Hepatocyte (in vitro differentiated cells): ENCODE data around the gene HYI. TPM values are rescaled to one million over a fixed set of nuclear protein-coding genes. Genes with fewer than 3 reads are reported as not detected.

Experiments used
- DNase-seq: peaks from one replicate; pipeline ENCODE4 v3.0.0-alpha.2; 2016; ENCODE audit warnings: low spot score
- H2AFZ ChIP-seq: fragments of 200-600 bp; sonication (generic); 2 replicates; pipeline ENCODE4 v1.6.0; 2016; ENCODE audit warnings: antibody characterized with exemption, mild to moderate bottlenecking
- H3K27ac ChIP-seq: fragments of 200-600 bp; sonication (generic); 2 replicates; pipeline ENCODE4 v1.5.1; 2016; ENCODE audit warnings: mild to moderate bottlenecking
- H3K27me3 ChIP-seq: fragments of 200-600 bp; sonication (generic); 2 replicates; pipeline ENCODE4 v1.6.1; 2016
- H3K36me3 ChIP-seq: fragments of 200-600 bp; sonication (generic); replicated peaks from 2 replicates; pipeline ENCODE4 v1.5.1; 2016; ENCODE audit warnings: low read depth; ENCODE audit not compliant: insufficient read depth
- H3K4me1 ChIP-seq: fragments of 200-600 bp; sonication (generic); 2 replicates; pipeline ENCODE4 v1.5.1; 2016; ENCODE audit warnings: mild to moderate bottlenecking, moderate library complexity; ENCODE audit not compliant: insufficient read depth
- H3K4me2 ChIP-seq: fragments of 200-600 bp; sonication (generic); 2 replicates; pipeline ENCODE4 v1.6.0; 2016
- H3K4me3 ChIP-seq: fragments of 200-600 bp; sonication (generic); 2 replicates; pipeline ENCODE4 v1.5.1; 2016; ENCODE audit warnings: mild to moderate bottlenecking
- H3K79me2 ChIP-seq: fragments of 200-600 bp; sonication (generic); 2 replicates; pipeline ENCODE4 v1.6.0; 2017; ENCODE audit warnings: mild to moderate bottlenecking
- H3K9me2 ChIP-seq: fragments of 200-600 bp; sonication (generic); replicated peaks from 2 replicates; pipeline ENCODE4 v1.6.0; 2017; ENCODE audit warnings: mild to moderate bottlenecking; ENCODE audit not compliant: insufficient read depth
- H3K9me3 ChIP-seq: fragments of 200-600 bp; sonication (generic); 2 replicates; pipeline ENCODE4 v1.5.1; 2016; ENCODE audit warnings: low read depth, mild to moderate bottlenecking
- H4K20me1 ChIP-seq: fragments of 200-600 bp; sonication (generic); 2 replicates; pipeline ENCODE4 v1.6.0; 2016; ENCODE audit warnings: mild to moderate bottlenecking; ENCODE audit not compliant: insufficient read depth, poor library complexity, severe bottlenecking
- EZH2 ChIP-seq: fragments of 200-600 bp; sonication (generic); IDR thresholded peaks from 2 replicates; pipeline ENCODE4 v1.6.1; 2016; ENCODE audit warnings: antibody characterized with exemption, mild to moderate bottlenecking, borderline replicate concordance
- EZH2phosphoT487 ChIP-seq: fragments of 200-600 bp; sonication (generic); IDR thresholded peaks from one replicate; pipeline ENCODE4 v1.6.1; 2018; ENCODE audit warnings: antibody characterized with exemption, mild to moderate bottlenecking, low read depth, moderate library complexity; ENCODE audit not compliant: unreplicated experiment, severe bottlenecking
- WGBS: methylation state at CpG from one replicate; pipeline ENCODE4 v1.1.6; 2016; ENCODE audit warnings: low lambda C conversion rate; ENCODE audit errors: missing lambda C conversion rate; 5-methylcytosine and 5-hydroxymethylcytosine counted together
- polyA plus RNA-seq: library from polyadenylated mRNA; unstranded; fragments of >200 nt; fragmentation: Nextera tagmentation; extraction: Ambion mirVana; gene quantifications from 2 replicates; pipeline ENCODE4 v1.2.1, GENCODE V29; 2016
- total RNA-seq: library from RNA; depleted of rRNA; stranded (reverse); fragments of >200 nt; gene quantifications from 2 replicates; pipeline ENCODE4 v1.2.3, GENCODE V29; 2014
- TF ChIP-seq, protein P1 (sequence below): fragments of 200-600 bp; sonication (generic); IDR thresholded peaks from 2 replicates; pipeline ENCODE4 v1.5.1; 2016; ENCODE audit warnings: antibody characterized with exemption, mild to moderate bottlenecking; ENCODE audit not compliant: poor library complexity

Gene HYI
- total and polyA plus RNA-seq, 2 experiments from 2014 or later = 30.7 to 37.5 TPM

DNA sequence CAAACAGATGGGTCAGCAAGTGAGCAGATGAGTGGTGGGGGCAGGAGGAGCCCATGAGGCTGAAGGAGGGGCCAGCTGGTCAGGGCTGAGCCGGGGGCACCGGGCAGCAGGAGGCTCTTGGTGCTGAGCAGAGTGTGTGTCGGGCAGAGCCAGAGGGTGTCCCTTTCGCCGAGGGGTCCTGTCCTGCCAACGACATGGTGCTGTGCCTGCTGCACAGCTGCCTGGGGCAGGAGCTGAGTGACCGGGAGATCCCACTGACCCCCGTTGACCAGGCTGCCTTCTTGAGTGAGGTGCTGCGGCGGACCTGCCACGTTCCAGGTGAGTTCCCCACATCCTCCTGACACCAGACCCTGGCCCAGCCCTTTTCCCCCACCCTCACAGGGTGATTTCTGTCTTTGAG, 27.5 kb downstream of the HYI start:
- Histone ChIP-seq H3K27ac (no peak overlapping the region), H3K36me3 (no peaks in the 10 kb centered on the region), H2AFZ (no peak overlapping the region), H3K9me2 (no peaks in the 10 kb centered on the region), H4K20me1 (no peaks in the 10 kb centered on the region), H3K4me3 (no peak overlapping the region), H3K27me3 (no peaks in the 10 kb centered on the region), H3K9me3 (no peaks in the 10 kb centered on the region), H3K4me2 (no peak overlapping the region), H3K4me1 (no peaks in the 10 kb centered on the region), H3K79me2 (no peaks in the 10 kb centered on the region)
- TF ChIP-seq, protein P1, sequence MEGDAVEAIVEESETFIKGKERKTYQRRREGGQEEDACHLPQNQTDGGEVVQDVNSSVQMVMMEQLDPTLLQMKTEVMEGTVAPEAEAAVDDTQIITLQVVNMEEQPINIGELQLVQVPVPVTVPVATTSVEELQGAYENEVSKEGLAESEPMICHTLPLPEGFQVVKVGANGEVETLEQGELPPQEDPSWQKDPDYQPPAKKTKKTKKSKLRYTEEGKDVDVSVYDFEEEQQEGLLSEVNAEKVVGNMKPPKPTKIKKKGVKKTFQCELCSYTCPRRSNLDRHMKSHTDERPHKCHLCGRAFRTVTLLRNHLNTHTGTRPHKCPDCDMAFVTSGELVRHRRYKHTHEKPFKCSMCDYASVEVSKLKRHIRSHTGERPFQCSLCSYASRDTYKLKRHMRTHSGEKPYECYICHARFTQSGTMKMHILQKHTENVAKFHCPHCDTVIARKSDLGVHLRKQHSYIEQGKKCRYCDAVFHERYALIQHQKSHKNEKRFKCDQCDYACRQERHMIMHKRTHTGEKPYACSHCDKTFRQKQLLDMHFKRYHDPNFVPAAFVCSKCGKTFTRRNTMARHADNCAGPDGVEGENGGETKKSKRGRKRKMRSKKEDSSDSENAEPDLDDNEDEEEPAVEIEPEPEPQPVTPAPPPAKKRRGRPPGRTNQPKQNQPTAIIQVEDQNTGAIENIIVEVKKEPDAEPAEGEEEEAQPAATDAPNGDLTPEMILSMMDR = no peak
- TF ChIP-seq EZH2phosphoT487 (no peak), EZH2 (no peak)
- WGBS = 87% methylated on average over 11 of the region's 11 CpGs
- no peak for DNase-seq

DNA sequence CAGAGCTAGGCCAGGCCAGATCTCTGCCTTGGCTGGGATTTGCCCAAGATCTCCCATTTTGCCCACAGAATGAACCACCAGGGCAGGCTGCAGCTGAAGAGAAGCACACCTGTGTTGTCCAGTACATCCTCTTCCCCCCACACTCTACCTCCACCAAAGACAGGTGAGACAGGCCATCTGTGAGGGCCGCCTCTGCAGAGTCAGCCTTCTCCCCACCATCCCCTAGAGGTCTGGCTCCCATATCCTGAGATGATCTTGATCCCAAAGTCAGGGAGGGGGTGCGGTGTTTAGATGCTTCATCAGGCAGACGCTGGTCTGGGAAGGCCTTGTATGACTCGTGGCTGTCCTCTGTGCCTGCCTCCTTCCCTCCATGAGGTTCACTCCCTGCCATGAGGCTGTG, 28.7 kb downstream of the HYI start:
- Histone ChIP-seq H3K27me3 (no peaks in the 10 kb centered on the region), H3K9me3 (no peaks in the 10 kb centered on the region), H3K27ac (no peak overlapping the region), H3K4me3 (no peak overlapping the region), H3K79me2 (no peaks in the 10 kb centered on the region), H3K9me2 (no peaks in the 10 kb centered on the region), H3K4me1 (no peaks in the 10 kb centered on the region), H4K20me1 (no peaks in the 10 kb centered on the region), H2AFZ (no peak overlapping the region), H3K36me3 (no peaks in the 10 kb centered on the region), H3K4me2 (no peak overlapping the region)
- no peak for DNase-seq
- TF ChIP-seq EZH2phosphoT487 (no peak), EZH2 (no peak)
- TF ChIP-seq, protein P1 = no peak
- WGBS = 97% methylated on average over 4 of the region's 4 CpGs

DNA sequence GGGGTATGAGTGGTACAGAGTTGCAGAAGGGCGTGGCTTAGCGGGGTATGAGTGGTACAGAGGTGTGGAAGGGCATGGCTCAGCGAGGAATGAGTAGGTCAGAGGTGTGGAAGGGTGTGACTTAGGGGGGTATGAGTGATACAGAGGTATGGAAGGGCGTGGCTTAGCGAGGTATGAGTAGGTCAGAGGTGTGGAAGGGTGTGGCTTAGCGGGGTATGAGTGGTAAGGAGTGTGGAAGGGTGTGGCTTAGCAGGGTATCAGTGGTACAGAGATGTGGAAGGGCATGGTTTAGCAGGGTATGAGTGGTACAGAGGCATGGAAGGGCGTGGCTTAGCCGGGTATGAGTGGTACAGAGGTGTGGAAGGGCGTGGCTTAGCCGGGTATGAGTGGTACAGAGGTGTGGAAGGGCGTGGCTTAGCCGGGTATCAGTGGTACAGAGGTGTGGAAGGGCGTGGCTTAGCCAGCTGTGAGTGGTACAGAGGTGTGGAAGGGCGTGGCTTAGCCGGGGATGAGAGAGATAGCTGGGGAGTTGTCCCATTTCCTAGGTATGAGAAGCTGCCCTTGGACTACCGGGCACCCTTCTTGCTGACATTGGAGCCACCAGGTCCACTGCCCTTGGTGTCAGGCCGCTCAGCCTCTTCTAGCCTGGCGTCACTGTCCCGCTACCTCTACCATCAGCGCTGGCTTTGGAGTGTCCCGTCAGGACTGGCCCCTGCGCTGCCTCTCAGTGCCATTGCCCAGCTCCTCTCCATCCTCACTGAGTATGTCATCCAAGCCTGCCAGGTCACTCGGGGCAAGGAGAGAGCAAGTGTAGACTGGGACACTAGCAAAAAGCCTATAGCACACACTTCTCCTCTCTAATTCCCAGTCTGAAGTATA, 29.8 kb downstream of the HYI start:
- TF ChIP-seq EZH2 (no peak), EZH2phosphoT487 (no peak)
- TF ChIP-seq, protein P1 = no peak
- H2AFZ ChIP-seq = no peak overlapping the region
- H4K20me1 ChIP-seq = no peaks in the 10 kb centered on the region
- H3K4me1 ChIP-seq = no peaks in the 10 kb centered on the region
- H3K79me2 ChIP-seq = no peaks in the 10 kb centered on the region
- H3K36me3 ChIP-seq = no peaks in the 10 kb centered on the region
- H3K4me2 ChIP-seq = no peak overlapping the region
- DNase-seq = no peak
- no peaks in the 10 kb centered on the region for H3K27me3 ChIP-seq
- H3K9me2 ChIP-seq = no peaks in the 10 kb centered on the region
- WGBS = 95% methylated on average over 23 of the region's 23 CpGs
- no peak overlapping the region for H3K27ac ChIP-seq
- H3K4me3 ChIP-seq = no peak overlapping the region
- H3K9me3 ChIP-seq = no peaks in the 10 kb centered on the region
